Measurements from ENCODE around the gene TBC1D4.

TBC1D4 gene

DNA sequence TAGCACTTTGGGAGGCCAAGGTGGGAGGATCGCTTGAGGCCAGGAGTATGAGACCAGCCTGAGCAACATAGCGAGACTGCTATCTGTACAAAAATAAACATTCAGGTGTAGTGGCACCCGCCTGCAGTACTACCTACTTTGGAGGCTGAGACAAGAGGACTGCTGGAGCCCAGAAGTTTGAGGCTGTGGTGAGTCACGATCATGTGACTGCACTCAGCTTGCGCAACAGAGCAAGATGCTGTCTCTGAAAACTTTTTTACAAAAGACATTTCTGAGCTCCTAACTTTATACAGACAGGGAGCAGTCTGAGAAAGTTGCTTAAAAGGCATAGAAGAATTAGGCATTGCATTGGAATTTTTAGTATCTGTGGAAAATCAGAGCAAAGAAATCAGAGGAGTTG is 10.4 kb upstream of the TBC1D4 start:
- TF ChIP-seq SIN3A (IDR thresholded peaks at IDR 0.05; ENCODE audit: borderline replicate concordance, insufficient read depth, low read length) (no peak), TAF1 (IDR thresholded peaks at IDR 0.05; ENCODE audit: borderline replicate concordance, insufficient read depth, low read length) (no peak), FOXP2 (optimal IDR thresholded peaks at IDR 0.05; ENCODE audit: borderline replicate concordance, extremely low read depth, extremely low read length, insufficient read depth) (no peak), POLR2AphosphoS5 (IDR thresholded peaks at IDR 0.05; ENCODE audit: low read depth, low read length) (no peak)
- TF ChIP-seq, protein P1, sequence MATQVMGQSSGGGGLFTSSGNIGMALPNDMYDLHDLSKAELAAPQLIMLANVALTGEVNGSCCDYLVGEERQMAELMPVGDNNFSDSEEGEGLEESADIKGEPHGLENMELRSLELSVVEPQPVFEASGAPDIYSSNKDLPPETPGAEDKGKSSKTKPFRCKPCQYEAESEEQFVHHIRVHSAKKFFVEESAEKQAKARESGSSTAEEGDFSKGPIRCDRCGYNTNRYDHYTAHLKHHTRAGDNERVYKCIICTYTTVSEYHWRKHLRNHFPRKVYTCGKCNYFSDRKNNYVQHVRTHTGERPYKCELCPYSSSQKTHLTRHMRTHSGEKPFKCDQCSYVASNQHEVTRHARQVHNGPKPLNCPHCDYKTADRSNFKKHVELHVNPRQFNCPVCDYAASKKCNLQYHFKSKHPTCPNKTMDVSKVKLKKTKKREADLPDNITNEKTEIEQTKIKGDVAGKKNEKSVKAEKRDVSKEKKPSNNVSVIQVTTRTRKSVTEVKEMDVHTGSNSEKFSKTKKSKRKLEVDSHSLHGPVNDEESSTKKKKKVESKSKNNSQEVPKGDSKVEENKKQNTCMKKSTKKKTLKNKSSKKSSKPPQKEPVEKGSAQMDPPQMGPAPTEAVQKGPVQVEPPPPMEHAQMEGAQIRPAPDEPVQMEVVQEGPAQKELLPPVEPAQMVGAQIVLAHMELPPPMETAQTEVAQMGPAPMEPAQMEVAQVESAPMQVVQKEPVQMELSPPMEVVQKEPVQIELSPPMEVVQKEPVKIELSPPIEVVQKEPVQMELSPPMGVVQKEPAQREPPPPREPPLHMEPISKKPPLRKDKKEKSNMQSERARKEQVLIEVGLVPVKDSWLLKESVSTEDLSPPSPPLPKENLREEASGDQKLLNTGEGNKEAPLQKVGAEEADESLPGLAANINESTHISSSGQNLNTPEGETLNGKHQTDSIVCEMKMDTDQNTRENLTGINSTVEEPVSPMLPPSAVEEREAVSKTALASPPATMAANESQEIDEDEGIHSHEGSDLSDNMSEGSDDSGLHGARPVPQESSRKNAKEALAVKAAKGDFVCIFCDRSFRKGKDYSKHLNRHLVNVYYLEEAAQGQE (IDR thresholded peaks at IDR 0.05; ENCODE audit: insufficient read depth in 1 of 2, low read depth in 2 of 2, low read length in 2 of 2) = no peak

DNA sequence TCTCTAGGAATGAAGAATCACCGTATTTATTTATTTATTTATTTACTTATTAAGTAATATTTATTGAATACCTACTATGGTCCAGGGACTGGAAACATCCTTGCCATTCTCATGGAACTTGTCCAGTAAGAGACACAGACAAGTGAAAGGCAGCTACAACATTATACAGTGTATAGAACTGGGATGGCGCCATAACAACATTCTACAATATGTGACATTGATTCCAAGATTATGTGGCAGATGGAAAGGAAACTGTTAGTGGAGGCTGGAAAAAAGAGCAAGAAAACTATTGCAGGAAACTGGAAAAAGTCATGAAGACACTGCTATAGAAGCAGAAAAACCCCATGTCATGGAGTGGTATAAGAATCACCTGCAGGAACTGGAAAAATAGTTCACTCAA is 9.4 kb upstream of the TBC1D4 start:
- TF ChIP-seq POLR2AphosphoS5 (IDR thresholded peaks at IDR 0.05; ENCODE audit: low read depth, low read length) (no peak), FOXP2 (optimal IDR thresholded peaks at IDR 0.05; ENCODE audit: borderline replicate concordance, extremely low read depth, extremely low read length, insufficient read depth) (no peak), TAF1 (IDR thresholded peaks at IDR 0.05; ENCODE audit: borderline replicate concordance, insufficient read depth, low read length) (no peak), SIN3A (IDR thresholded peaks at IDR 0.05; ENCODE audit: borderline replicate concordance, insufficient read depth, low read length) (no peak)
- TF ChIP-seq, protein P1 (IDR thresholded peaks at IDR 0.05; ENCODE audit: insufficient read depth in 1 of 2, low read depth in 2 of 2, low read length in 2 of 2) = no peak

DNA sequence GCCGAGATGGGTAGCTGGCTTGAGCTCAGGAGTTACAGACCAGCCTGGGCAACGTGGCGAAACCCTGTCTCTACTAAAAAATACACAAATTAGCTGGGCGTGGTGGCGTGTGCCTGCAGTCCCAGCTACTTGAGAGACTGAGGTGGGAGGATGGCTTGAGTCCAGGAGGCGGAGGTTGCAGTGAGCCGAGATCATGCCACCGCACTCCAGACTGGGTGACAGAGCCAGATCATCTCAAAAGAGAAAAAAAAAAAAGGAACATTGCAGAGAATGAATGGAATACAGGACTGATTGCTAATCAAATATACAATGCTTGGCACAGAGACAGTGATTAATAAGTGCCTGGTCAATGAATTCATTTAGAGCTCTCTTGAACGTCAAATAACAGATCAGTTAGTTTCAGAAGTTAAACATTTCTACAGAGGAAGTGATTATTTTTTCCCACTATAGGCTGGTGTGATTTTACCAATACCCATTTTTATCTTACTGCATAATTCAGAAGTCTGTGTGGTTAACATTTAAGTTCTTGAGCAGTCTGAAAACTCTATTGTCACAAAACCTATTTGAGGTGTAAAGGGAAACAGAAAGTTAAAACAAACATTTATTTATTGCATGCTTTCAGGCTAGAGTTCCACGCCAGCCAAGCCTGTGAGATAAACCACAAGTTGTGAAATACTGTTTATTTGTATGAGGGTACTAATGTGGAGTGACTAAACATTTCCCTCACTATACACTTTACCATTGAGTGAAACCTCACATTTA is 7.7 kb upstream of the TBC1D4 start:
- TF ChIP-seq TAF1 (IDR thresholded peaks at IDR 0.05; ENCODE audit: borderline replicate concordance, insufficient read depth, low read length) (no peak), FOXP2 (optimal IDR thresholded peaks at IDR 0.05; ENCODE audit: borderline replicate concordance, extremely low read depth, extremely low read length, insufficient read depth) (no peak), SIN3A (IDR thresholded peaks at IDR 0.05; ENCODE audit: borderline replicate concordance, insufficient read depth, low read length) (no peak), POLR2AphosphoS5 (IDR thresholded peaks at IDR 0.05; ENCODE audit: low read depth, low read length) (no peak)
- TF ChIP-seq, protein P1 (IDR thresholded peaks at IDR 0.05; ENCODE audit: insufficient read depth in 1 of 2, low read depth in 2 of 2, low read length in 2 of 2) = no peak

DNA sequence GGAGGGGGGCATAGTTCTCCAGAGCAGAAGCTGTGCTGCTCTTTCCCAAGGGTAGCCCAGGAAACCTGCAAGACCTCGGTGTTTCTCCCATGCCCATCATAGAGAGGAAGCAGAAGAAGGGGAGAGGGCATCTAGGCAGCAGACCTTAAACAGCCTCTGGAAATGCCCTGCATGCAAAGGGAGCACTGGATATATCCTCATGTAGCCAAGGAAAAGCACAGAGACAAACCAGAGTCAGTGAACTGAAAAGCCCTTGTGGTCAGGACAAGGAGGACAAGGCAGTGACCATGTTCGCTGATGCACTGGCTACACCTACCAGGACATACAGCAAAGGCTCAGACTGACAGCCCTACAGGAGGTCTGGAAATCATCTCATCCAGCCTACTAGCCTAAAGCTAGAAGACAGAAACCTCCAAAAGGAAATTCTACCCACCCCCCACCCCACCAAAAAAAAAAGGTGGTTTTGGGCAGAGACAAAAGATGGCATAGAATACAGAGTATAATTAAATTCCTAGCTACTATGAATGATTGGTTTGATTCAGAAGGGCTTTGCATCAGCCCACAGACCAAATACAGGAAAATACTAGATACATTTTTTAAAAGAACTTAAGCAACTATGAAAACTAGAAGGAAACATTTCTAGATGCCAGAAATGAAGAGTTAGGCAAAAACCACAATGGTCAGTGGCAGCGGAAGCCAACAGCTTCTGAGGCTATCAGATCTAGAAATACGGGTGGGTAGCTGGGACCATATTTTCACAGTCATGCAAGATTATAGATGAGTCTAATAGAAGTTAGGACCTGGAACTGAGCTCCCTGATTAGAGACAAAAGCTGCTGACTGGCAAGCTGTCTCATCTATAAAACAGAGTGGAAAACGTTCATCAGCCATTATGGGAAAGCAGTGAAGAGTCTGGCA is 4.4 kb upstream of the TBC1D4 start:
- no peak for TF ChIP-seq FOXP2 (optimal IDR thresholded peaks at IDR 0.05; ENCODE audit: borderline replicate concordance, extremely low read depth, extremely low read length, insufficient read depth)
- TF ChIP-seq, protein P1 (IDR thresholded peaks at IDR 0.05; ENCODE audit: insufficient read depth in 1 of 2, low read depth in 2 of 2, low read length in 2 of 2) = no peak
- no peak for TF ChIP-seq SIN3A (IDR thresholded peaks at IDR 0.05; ENCODE audit: borderline replicate concordance, insufficient read depth, low read length)
- TF ChIP-seq TAF1 (IDR thresholded peaks at IDR 0.05; ENCODE audit: borderline replicate concordance, insufficient read depth, low read length) = no peak
- no peak for TF ChIP-seq POLR2AphosphoS5 (IDR thresholded peaks at IDR 0.05; ENCODE audit: low read depth, low read length)
